IMR-90 (cell line): ENCODE measurements around the gene ARHGEF6. TPM values are rescaled to one million over a fixed set of nuclear protein-coding genes. Genes with fewer than 3 reads are reported as not detected.

Experiments used
- ATAC-seq: fragments of 200-7000 bp; cut with Tn5 transposase; 2 replicates; pipeline ENCODE4 v1.9.1; 2020; ENCODE audit warnings: low read depth, mild to moderate bottlenecking, moderate library complexity
- BruUV-seq: library from RNA; stranded (reverse); fragments of 400-500 nt; replicated peaks from 2 replicates; lab custom pipeline; 2021; lab: Mats Ljungman, UMichigan
- CTCF ChIA-PET: fragments of 300-600 bp; formaldehyde crosslinking; extraction: SDS; loops from one replicate; lab custom pipeline; 2021; ENCODE audit warnings: antibody characterized with exemption; lab: Yijun Ruan, JAX
- POLR2A ChIA-PET: fragments of 300-600 bp; sonication (Branson Sonifier 250); formaldehyde crosslinking; loops from one replicate; lab custom pipeline; 2022; ENCODE audit warnings: antibody characterized with exemption; ENCODE audit not compliant: unreplicated experiment; lab: Charles Lee
- DNase-seq: peaks from one replicate; pipeline ENCODE4 v3.0.0; 2013
- H2AFZ ChIP-seq: replicated peaks from 2 replicates; pipeline ENCODE3; 2013; ENCODE audit warnings: low read length, mild to moderate bottlenecking; ENCODE audit not compliant: poor library complexity
- H2AK5ac ChIP-seq: 2 replicates; pipeline ENCODE4 v1.6.1; 2013; ENCODE audit warnings: low read depth, low read length, inconsistent platforms
- H2AK9ac ChIP-seq: replicated peaks from 2 replicates; pipeline ENCODE3; 2013; ENCODE audit warnings: mild to moderate bottlenecking, low read depth, low read length, moderate library complexity; ENCODE audit not compliant: poor library complexity
- H2BK120ac ChIP-seq: 2 replicates; pipeline ENCODE4 v1.6.1; 2013; ENCODE audit warnings: low read depth, low read length, inconsistent platforms
- H2BK15ac ChIP-seq: 3 replicates; pipeline ENCODE4 v1.6.1; 2013; ENCODE audit warnings: low read depth, low read length, inconsistent platforms
- H2BK20ac ChIP-seq: 2 replicates; pipeline ENCODE4 v1.6.1; 2013; ENCODE audit warnings: low read depth, mild to moderate bottlenecking, inconsistent platforms, low read length, moderate library complexity
- H2BK5ac ChIP-seq: 2 replicates; pipeline ENCODE4 v1.6.1; 2013; ENCODE audit warnings: mild to moderate bottlenecking, low read depth, low read length, inconsistent platforms; ENCODE audit not compliant: poor library complexity, severe bottlenecking
- H3K14ac ChIP-seq: replicated peaks from 2 replicates; pipeline ENCODE4 v1.6.1; 2013; ENCODE audit warnings: low read depth, low read length, inconsistent platforms
- H3K18ac ChIP-seq: 2 replicates; pipeline ENCODE4 v1.6.1; 2013; ENCODE audit warnings: low read depth, low read length, control low read depth
- H3K23ac ChIP-seq: 2 replicates; pipeline ENCODE4 v1.6.1; 2013; ENCODE audit warnings: low read depth, low read length, inconsistent platforms
- H3K27ac ChIP-seq: 2 replicates; pipeline ENCODE4 v1.5.1; 2013; ENCODE audit warnings: mild to moderate bottlenecking, control low read depth, low read length; ENCODE audit not compliant: insufficient read depth
- H3K27me3 ChIP-seq: 2 replicates; pipeline ENCODE4 v1.6.1; 2013; ENCODE audit warnings: low read length; ENCODE audit not compliant: control insufficient read depth, insufficient read depth
- H3K36me3 ChIP-seq: 2 replicates; pipeline ENCODE4 v1.6.1; 2013; ENCODE audit warnings: low read length, mixed read lengths; ENCODE audit not compliant: control insufficient read depth, insufficient read depth
- H3K4ac ChIP-seq: 2 replicates; pipeline ENCODE4 v1.6.1; 2013; ENCODE audit warnings: low read depth, low read length, inconsistent platforms
- H3K4me1 ChIP-seq: 2 replicates; pipeline ENCODE4 v1.6.1; 2013; ENCODE audit warnings: low read length, mixed read lengths; ENCODE audit not compliant: control insufficient read depth, insufficient read depth
- H3K4me2 ChIP-seq: 2 replicates; pipeline ENCODE4 v1.6.1; 2013; ENCODE audit warnings: low read depth, mild to moderate bottlenecking, control low read depth, low read length, moderate library complexity
- H3K4me3 ChIP-seq: 2 replicates; pipeline ENCODE4 v1.5.1; 2013; ENCODE audit warnings: low read depth, mild to moderate bottlenecking, control low read depth, low read length, moderate library complexity; ENCODE audit not compliant: insufficient read depth
- H3K56ac ChIP-seq: 2 replicates; pipeline ENCODE4 v1.6.1; 2013; ENCODE audit warnings: low read length, inconsistent platforms; ENCODE audit not compliant: insufficient read depth; ENCODE audit errors: extremely low read depth
- H3K79me1 ChIP-seq, 2 experiments: 2 replicates each; pipeline ENCODE4 v1.6.1; 2013; ENCODE audit warnings: low read length in 2 of 2, inconsistent platforms in 1 of 2, low read depth in 1 of 2
- H3K9ac ChIP-seq: 2 replicates; pipeline ENCODE4 v1.6.1; 2013; ENCODE audit warnings: low read depth, low read length, control low read depth
- H3K9me1 ChIP-seq: 2 replicates; pipeline ENCODE4 v1.6.1; 2013; ENCODE audit warnings: low read length, inconsistent platforms; ENCODE audit not compliant: insufficient read depth
- H3K9me3 ChIP-seq: 2 replicates; pipeline ENCODE4 v1.6.1; 2013; ENCODE audit warnings: low read length; ENCODE audit not compliant: control insufficient read depth, insufficient read depth
- H4K20me1 ChIP-seq: 2 replicates; pipeline ENCODE4 v1.6.1; 2013; ENCODE audit warnings: low read length, inconsistent platforms; ENCODE audit not compliant: insufficient read depth
- H4K5ac ChIP-seq: 2 replicates; pipeline ENCODE4 v1.6.1; 2013; ENCODE audit warnings: mild to moderate bottlenecking, low read depth, low read length, control low read depth
- H4K8ac ChIP-seq, 2 experiments: 2 replicates each; pipeline ENCODE4 v1.6.1; 2013; ENCODE audit warnings: low read depth in 2 of 2, low read length in 2 of 2, control low read depth in 1 of 2, inconsistent platforms in 1 of 2
- H4K91ac ChIP-seq: 2 replicates; pipeline ENCODE4 v1.6.1; 2013; ENCODE audit warnings: low read depth, low read length, inconsistent platforms; ENCODE audit not compliant: insufficient read depth
- BHLHE40 ChIP-seq: fragments of 150-350 bp; IDR thresholded peaks from 2 replicates; pipeline ENCODE4 v1.6.1; 2016; ENCODE audit warnings: mild to moderate bottlenecking, low read depth, low read length
- CEBPB ChIP-seq: IDR thresholded peaks from 2 replicates; pipeline ENCODE4 v1.6.1; 2012; ENCODE audit warnings: low read depth, low read length, improper control_type of control experiment
- CHD1 ChIP-seq: IDR thresholded peaks from 2 replicates; pipeline ENCODE4 v1.6.1; 2012; ENCODE audit warnings: low read depth, low read length, improper control_type of control experiment
- FOS ChIP-seq: fragments of 150-350 bp; IDR thresholded peaks from 2 replicates; pipeline ENCODE4 v1.6.1; 2016; ENCODE audit warnings: low read depth, low read length
- MAFK ChIP-seq: IDR thresholded peaks from 2 replicates; pipeline ENCODE4 v1.6.1; 2012; ENCODE audit warnings: low read depth, low read length, improper control_type of control experiment
- MXI1 ChIP-seq: IDR thresholded peaks from 2 replicates; pipeline ENCODE4 v1.6.1; 2012; ENCODE audit warnings: low read depth, mild to moderate bottlenecking, low read length, moderate library complexity, borderline replicate concordance
- NFE2L2 ChIP-seq: fragments of 150-350 bp; IDR thresholded peaks from 2 replicates; pipeline ENCODE4 v1.6.1; 2016; ENCODE audit warnings: low read depth, mild to moderate bottlenecking, low read length
- POLR2A ChIP-seq: IDR thresholded peaks from 2 replicates; pipeline ENCODE4 v1.6.1; 2012; ENCODE audit warnings: mild to moderate bottlenecking, low read depth, low read length
- RCOR1 ChIP-seq: IDR thresholded peaks from 2 replicates; pipeline ENCODE4 v1.6.1; 2012; ENCODE audit warnings: mild to moderate bottlenecking, low read length, improper control_type of control experiment; ENCODE audit not compliant: insufficient replicate concordance
- RFX5 ChIP-seq: IDR thresholded peaks from 2 replicates; pipeline ENCODE4 v1.8.0; 2012; ENCODE audit warnings: low read depth, mild to moderate bottlenecking, low read length, moderate library complexity
- SMC3 ChIP-seq: fragments of 150-350 bp; IDR thresholded peaks from 2 replicates; pipeline ENCODE4 v1.6.1; 2016; ENCODE audit warnings: low read depth, mild to moderate bottlenecking, antibody characterized with exemption, low read length, moderate library complexity
- WGBS, 2 experiments: methylation state at CpG; one replicate each; pipeline versions ENCODE4 v1.1.5 to v1.1.7; 2013; ENCODE audit warnings: missing lambda C conversion rate in 2 of 2; ENCODE audit not compliant: insufficient read length in 1 of 2; ENCODE audit errors: extremely low coverage in 2 of 2; 5-methylcytosine and 5-hydroxymethylcytosine counted together
- dilution Hi-C: fragments of 300-500 bp; cut with HindIII; formaldehyde crosslinking; loops from one replicate; pipeline ENCODE4 v1.14.3; 2018; ENCODE audit warnings: low sequenced_read_pairs; ENCODE audit not compliant: unreplicated experiment
- in situ Hi-C: fragments of 300-500 bp; cut with MboI; formaldehyde crosslinking; loops from 3 replicates; pipeline ENCODE4 v1.14.3; 2019; ENCODE audit warnings: low sequenced_read_pairs, inconsistent platforms, mixed read lengths
- intact Hi-C: fragments of 100-400 bp; cut with micrococcal nuclease; formaldehyde crosslinking; loops from 2 replicates; pipeline ENCODE4 v1.10.0; 2022
- polyA plus RNA-seq, 3 experiments: library from polyadenylated mRNA; depleted of rRNA; stranded (reverse); fragments of >200 nt; gene quantifications; 2 replicates each; pipeline ENCODE4 v1.2.3, GENCODE V29; 2012; ENCODE audit warnings: low replicate concordance in 1 of 3
- total RNA-seq: library from RNA; depleted of rRNA; stranded (reverse); fragments of >200 nt; gene quantifications from 2 replicates; pipeline ENCODE4 v1.2.3, GENCODE V29; 2012
- TF ChIP-seq, protein P1 (sequence below): fragments of 150-350 bp; IDR thresholded peaks from 2 replicates; pipeline ENCODE4 v1.6.1; 2016; ENCODE audit warnings: low read depth, mild to moderate bottlenecking, low read length, moderate library complexity, borderline replicate concordance
- TF ChIP-seq, protein P2 (sequence below): fragments of 150-350 bp; IDR thresholded peaks from 2 replicates; pipeline ENCODE4 v1.6.1; 2017; ENCODE audit warnings: mild to moderate bottlenecking, antibody characterized with exemption, low read length, low read depth
- TF ChIP-seq, protein P3 (sequence below): conservative IDR thresholded peaks from 2 replicates; pipeline ENCODE4 v1.5.1; 2012; ENCODE audit warnings: mild to moderate bottlenecking, low read depth, low read length, improper control_type of control experiment

ARHGEF6 gene
- total and polyA plus RNA-seq, 2 of the 4 experiments (the other 2 are of a cell fraction), result 2.1 to 2.7 TPM

DNA sequence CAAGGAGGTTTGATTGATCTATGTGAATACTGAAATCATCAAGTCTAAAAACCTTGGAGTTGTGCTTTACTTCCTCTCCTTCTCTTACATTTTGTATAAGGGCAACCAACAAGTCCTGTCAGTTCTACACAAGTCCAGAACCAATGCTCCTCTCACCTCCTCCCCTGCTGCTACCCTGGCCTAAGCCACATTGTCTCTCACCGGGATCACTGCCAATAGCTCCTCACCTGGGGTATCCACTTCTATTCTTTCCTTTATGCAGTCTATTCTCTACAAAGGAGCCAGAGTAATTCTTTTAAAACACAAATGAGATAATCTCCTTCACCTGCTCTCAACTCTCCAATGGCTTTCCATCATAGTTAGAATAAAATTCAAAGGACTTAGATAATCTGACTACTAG is 13.3 kb upstream of the ARHGEF6 start:
- H2AFZ ChIP-seq, result no peak overlapping the region
- H2BK20ac ChIP-seq, result no peak overlapping the region
- dilution Hi-C loops (no loop called here), in situ Hi-C loops (no loop called here), intact Hi-C loops (no loop called here)
- no peaks in the 10 kb centered on the region for H3K4me1 ChIP-seq
- no peak overlapping the region for H3K27ac ChIP-seq
- H2BK120ac ChIP-seq, result no peak overlapping the region
- no peaks in the 10 kb centered on the region for H3K79me1 ChIP-seq
- H3K9ac ChIP-seq, result no peak overlapping the region
- H3K9me1 ChIP-seq, result no peaks in the 10 kb centered on the region
- no peak overlapping the region for H4K91ac ChIP-seq
- no peak overlapping the region for H2BK5ac ChIP-seq
- DNase-seq (no peak), ATAC-seq (no peak)
- H2BK15ac ChIP-seq, result no peak overlapping the region
- TF ChIP-seq, protein P1, sequence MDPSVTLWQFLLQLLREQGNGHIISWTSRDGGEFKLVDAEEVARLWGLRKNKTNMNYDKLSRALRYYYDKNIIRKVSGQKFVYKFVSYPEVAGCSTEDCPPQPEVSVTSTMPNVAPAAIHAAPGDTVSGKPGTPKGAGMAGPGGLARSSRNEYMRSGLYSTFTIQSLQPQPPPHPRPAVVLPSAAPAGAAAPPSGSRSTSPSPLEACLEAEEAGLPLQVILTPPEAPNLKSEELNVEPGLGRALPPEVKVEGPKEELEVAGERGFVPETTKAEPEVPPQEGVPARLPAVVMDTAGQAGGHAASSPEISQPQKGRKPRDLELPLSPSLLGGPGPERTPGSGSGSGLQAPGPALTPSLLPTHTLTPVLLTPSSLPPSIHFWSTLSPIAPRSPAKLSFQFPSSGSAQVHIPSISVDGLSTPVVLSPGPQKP, result no peak
- TF ChIP-seq CEBPB (no peak), MXI1 (no peak), POLR2A (no peak), FOS (no peak), RFX5 (no peak), BHLHE40 (no peak), MAFK (no peak), RCOR1 (no peak), CHD1 (no peak), SMC3 (no peak), NFE2L2 (no peak)
- TF ChIP-seq, protein P2, sequence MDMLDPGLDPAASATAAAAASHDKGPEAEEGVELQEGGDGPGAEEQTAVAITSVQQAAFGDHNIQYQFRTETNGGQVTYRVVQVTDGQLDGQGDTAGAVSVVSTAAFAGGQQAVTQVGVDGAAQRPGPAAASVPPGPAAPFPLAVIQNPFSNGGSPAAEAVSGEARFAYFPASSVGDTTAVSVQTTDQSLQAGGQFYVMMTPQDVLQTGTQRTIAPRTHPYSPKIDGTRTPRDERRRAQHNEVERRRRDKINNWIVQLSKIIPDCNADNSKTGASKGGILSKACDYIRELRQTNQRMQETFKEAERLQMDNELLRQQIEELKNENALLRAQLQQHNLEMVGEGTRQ, result no peak
- TF ChIP-seq, protein P3, sequence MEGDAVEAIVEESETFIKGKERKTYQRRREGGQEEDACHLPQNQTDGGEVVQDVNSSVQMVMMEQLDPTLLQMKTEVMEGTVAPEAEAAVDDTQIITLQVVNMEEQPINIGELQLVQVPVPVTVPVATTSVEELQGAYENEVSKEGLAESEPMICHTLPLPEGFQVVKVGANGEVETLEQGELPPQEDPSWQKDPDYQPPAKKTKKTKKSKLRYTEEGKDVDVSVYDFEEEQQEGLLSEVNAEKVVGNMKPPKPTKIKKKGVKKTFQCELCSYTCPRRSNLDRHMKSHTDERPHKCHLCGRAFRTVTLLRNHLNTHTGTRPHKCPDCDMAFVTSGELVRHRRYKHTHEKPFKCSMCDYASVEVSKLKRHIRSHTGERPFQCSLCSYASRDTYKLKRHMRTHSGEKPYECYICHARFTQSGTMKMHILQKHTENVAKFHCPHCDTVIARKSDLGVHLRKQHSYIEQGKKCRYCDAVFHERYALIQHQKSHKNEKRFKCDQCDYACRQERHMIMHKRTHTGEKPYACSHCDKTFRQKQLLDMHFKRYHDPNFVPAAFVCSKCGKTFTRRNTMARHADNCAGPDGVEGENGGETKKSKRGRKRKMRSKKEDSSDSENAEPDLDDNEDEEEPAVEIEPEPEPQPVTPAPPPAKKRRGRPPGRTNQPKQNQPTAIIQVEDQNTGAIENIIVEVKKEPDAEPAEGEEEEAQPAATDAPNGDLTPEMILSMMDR, result no peak
- H3K27me3 ChIP-seq, result no peaks in the 10 kb centered on the region; the same call in 1 of the 2 replicates
- no peaks in the 10 kb centered on the region for H3K9me3 ChIP-seq
- POLR2A ChIA-PET, result no interaction called here
- H4K5ac ChIP-seq, result no peak overlapping the region
- BruUV-seq, result no TSS peak
- H2AK5ac ChIP-seq, result no peak overlapping the region
- no peak overlapping the region for H3K14ac ChIP-seq
- H4K8ac ChIP-seq, result no peak overlapping the region
- CTCF ChIA-PET, result interaction anchor here (1.5 kb wide), 1 partner anchor 36 kb away, joined by 3 read pairs; no protein-coding TSS in a partner anchor
- 40% methylated on average over 1 of the region's 1 CpG; no CpG with 5 or more reads in 1 of the 2 experiments for WGBS, 2 experiments
- H3K4ac ChIP-seq, result no peak overlapping the region
- no peaks in the 10 kb centered on the region for H4K20me1 ChIP-seq
- H3K56ac ChIP-seq, result no peak overlapping the region
- H2AK9ac ChIP-seq, result no peak overlapping the region
- no peaks in the 10 kb centered on the region for H3K36me3 ChIP-seq
- no peak overlapping the region for H3K4me3 ChIP-seq
- no peak overlapping the region for H3K18ac ChIP-seq
- H3K4me2 ChIP-seq, result no peak overlapping the region
- H3K23ac ChIP-seq, result no peak overlapping the region
